ENCODE data around the gene SIRT7.
"Not testable (repeated sequence)": the region's sequence is repeated elsewhere in the genome, so short reads cannot be mapped to it uniquely, and the experiment has no call there.

SIRT7 gene

DNA sequence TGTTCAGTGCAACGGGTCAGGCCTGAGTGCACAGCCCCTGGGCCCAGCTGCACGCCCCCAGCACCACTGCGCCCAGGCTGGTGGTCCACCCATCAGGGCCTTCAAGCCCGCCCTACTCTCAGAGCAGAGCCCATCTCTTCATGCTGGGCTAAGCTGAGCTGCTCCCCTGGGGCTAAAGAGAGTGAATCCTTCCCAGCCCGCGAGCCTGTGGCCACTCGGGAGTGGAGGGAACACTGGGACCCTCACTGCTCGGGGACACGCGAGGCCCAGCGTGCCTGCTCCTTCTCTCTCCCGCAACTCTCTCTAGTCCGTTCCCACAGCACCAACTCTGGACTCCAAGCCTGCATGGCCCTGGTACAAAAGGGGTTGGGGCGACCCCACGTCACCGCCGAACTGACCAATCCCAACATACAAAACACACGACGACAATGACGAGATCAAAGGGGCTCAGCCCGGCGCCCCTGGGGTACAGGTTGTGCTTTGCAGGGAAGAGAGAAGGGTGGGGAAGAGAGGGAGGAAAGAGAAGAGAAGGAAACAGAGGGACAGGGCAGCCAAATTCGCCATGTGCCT is 4.1 kb upstream of the SIRT7 start:
- no peak for DNase-seq (ENCODE audit: low spot score)
- no peak for TF ChIP-seq CTCF (IDR thresholded peaks at IDR 0.05; ENCODE audit: borderline replicate concordance, control extremely low read depth, extremely low read depth, insufficient read depth, missing control alignments)
- in situ Hi-C loops (cut with MboI; ENCODE audit: low sequenced_read_pairs, unreplicated experiment) = no loop called here

GRCh38 chr17:81921537-81921862 is 3.5 kb upstream of the SIRT7 start:
- in situ Hi-C loops (cut with MboI; ENCODE audit: low sequenced_read_pairs, unreplicated experiment) = no loop called here
- TF ChIP-seq CTCF (IDR thresholded peaks at IDR 0.05; ENCODE audit: borderline replicate concordance, control extremely low read depth, extremely low read depth, insufficient read depth, missing control alignments) = no peak
- DNase-seq (ENCODE audit: low spot score) = no peak

GRCh38 chr17:81920612-81921536 is 2.9 kb upstream of the SIRT7 start:
- no peak for TF ChIP-seq CTCF (IDR thresholded peaks at IDR 0.05; ENCODE audit: borderline replicate concordance, control extremely low read depth, extremely low read depth, insufficient read depth, missing control alignments)
- in situ Hi-C loops (cut with MboI; ENCODE audit: low sequenced_read_pairs, unreplicated experiment) = no loop called here
- no peak for DNase-seq (ENCODE audit: low spot score)

DNA sequence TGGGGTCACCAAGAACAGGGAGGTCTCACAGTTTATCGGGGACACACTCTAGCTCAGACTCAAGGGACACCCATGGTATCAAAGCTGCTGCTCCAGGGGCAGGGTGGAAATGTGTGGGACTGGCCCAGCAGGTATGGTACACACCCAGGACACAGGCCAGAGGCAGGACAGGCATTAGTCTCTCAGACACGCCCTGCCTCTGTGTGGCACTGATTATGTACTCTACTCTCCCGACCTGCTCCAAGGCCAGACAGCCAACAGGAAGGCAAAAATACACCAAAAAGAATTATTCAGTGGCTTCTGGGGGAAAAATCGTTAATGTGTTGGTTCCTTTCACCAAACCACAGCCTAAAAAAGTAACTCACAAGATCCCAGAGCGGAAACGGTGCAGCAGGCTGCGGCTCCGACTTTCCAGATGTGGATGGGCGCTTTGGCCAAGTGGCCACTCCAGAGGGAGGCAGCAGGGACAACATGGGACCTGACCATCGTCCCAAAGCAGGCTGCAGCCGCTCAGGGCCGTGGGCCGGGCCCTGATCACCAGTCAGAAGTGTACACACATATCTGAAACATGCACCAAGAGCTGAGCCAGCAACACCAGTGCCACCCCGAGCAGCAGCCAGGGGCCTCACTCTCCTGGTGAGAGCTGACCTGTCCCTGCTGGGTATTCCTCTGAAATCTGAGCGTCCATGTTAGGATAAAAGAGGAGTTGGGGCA is 1.0 kb upstream of the SIRT7 start:
- in situ Hi-C loops (cut with MboI; ENCODE audit: low sequenced_read_pairs, unreplicated experiment) = no loop called here

GRCh38 chr17:81918333-81918669 is 325 bp upstream of the SIRT7 start:
- in situ Hi-C loops (cut with MboI; ENCODE audit: low sequenced_read_pairs, unreplicated experiment); DNase-seq (ENCODE audit: low spot score): not testable (repeated sequence)

More for the DNA sequence above, 1.0 kb upstream of the SIRT7 start:
- TF ChIP-seq CTCF (IDR thresholded peaks at IDR 0.05; ENCODE audit: borderline replicate concordance, control extremely low read depth, extremely low read depth, insufficient read depth, missing control alignments) = no peak
- DNase-seq (ENCODE audit: low spot score) = no peak

DNA sequence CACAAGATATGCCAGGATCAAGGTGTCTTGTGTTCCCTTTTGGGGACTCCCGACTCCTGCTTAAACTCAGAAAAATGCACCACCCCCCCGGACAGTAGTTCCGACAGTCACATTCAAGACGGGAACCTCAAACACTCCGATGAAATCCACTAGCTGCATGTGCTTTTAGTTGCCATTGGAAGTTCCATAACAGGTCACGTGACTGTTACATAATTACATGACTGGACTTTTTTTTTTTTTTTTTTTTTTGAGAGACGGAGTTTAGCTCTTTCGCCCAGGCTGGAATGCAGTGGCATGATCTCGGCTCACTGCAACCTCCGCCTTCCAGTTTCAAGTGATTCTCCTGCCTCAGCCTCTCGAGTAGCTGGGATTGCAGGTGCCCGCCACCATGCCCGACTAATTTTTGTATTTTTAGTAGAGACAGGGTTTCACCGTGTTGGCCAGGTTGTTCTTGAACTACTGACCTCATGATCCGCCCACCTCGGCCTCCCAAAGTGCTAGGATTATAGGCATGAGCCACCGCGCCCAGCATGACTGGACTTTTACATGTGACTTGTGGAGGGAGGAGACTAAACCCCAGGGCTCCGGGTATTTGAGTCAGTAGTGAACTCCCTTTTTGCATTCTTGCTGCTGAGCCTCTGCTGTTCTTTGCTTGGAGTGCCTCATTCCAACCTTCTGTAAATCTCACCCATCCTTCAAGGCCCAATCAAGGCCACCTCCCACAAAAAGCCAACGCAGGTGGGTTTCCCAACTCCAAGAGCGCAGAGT is 1.6 kb downstream of the SIRT7 start:
- DNase-seq (ENCODE audit: low spot score) = no peak
- in situ Hi-C loops (cut with MboI; ENCODE audit: low sequenced_read_pairs, unreplicated experiment) = no loop called here
- TF ChIP-seq CTCF (IDR thresholded peaks at IDR 0.05; ENCODE audit: borderline replicate concordance, control extremely low read depth, extremely low read depth, insufficient read depth, missing control alignments) = no peak

All from GM13976 (cell line).